Fibroblast of skin of left biceps (primary cell): ENCODE data around the gene DNAH11.
"Not testable (repeated sequence)": the region's sequence is repeated elsewhere in the genome, so short reads cannot be mapped to it uniquely, and the experiment has no call there.

ENCODE experiments used
- DNase-seq, 2 experiments: peaks; one replicate each; pipeline ENCODE4 v3.0.0-alpha.2; 2013; ENCODE audit warnings: low read depth in 2 of 2

Gene DNAH11

DNA sequence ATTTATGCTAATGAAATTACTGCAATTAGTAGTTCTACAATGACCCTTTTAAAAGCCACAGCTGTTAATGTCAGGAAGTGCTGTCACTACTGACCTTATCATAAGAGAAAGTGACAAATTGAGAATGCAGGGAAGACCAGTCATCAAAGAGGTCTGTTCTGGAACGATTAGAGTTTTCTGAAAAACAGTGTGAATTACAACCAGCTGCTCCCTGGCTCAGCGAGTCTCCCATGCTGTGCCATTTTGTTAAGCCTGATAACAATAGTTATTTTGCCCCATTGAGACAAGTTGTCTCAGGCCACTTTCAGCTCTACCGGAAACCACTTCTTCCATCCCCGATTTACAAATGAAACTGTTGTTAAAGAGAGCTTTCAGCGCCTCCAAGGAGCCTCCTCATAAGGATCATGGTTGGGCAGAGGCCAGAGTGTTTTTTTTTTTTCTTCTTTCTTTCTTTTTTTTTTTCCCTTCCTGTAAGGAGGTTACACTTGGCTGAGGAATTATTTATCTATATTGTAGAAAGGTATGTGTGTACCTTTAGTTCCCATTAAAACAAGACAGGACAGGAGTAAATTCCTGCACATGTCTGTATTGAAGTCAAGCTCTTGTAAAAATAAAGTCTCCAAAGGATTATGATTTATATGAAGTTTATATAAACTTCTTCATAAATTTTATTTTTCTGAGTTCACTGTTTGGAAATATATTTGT lies 229.2 kb downstream of the DNAH11 start:
- no peak for DNase-seq

GRCh38 chr7:21773326-21773725 lies 230.5 kb downstream of the DNAH11 start:
- no peak for DNase-seq

GRCh38 chr7:21777921-21778320 lies 235.1 kb downstream of the DNAH11 start:
- no peak for DNase-seq

GRCh38 chr7:21778953-21779352 lies 236.1 kb downstream of the DNAH11 start:
- no peak for DNase-seq

DNA sequence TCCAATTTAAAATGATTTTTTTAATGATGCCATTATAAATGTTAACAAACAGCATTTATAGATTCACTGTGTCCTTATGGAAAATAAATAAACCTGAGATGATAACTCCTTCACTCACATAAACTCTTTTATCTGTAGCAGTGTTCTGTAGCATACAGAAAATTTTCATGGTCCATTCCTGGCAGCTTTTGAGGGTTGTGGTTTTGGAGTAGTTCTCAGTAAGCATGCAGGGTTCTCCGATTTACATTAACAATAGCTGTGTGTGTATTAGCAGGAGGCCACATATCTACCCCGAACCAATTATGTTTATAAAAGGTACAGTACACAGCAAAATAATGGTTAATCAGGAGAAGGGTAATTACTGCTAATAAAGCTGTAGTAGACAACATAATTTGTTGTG lies 240.2 kb downstream of the DNAH11 start:
- DNase-seq: no peak

DNA sequence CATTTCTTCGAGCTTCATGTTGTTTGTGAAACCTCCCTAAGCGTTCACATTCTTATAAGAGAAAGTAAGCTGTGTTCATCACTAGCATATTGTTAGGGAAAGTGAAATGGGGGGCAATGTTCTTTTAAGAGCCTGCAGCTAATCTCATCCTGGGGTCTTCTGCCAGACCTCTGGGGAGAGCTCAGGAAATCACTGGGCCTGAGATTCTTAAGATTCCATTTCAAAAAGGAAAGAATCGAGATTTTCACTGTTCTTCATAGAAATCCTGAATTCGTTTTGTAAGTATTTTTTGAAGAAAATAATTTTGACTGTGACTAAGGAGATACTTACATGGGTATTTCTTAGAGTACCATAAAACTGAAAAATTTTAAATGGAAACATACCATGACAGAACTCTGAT lies 242.2 kb downstream of the DNAH11 start:
- DNase-seq: no peak

GRCh38 chr7:21805791-21806190 lies 263.0 kb downstream of the DNAH11 start:
- DNase-seq: no peak

DNA sequence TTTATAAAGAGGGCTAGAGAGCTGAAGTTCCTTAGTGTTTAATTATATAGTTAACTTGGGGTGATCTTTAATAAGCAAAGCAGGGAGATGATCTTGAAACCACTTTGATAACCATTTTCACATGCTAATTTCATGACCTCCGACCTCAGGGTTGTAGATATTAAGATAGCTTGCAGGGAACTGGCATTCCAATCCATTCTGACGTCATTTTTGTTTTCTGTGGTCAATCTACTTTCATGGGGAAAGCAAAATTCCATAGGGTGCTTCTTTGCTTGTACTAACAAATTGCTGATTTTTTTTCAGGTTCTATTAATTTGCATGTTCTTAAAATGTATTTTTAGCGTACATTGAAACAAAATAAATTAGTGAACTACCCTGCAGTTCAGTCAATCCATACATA lies 263.5 kb downstream of the DNAH11 start:
- DNase-seq: no peak

GRCh38 chr7:21819048-21819447 lies 276.2 kb downstream of the DNAH11 start:
- no peak for DNase-seq

- no peak for DNase-seq
These were observed 286.0 kb downstream of the DNAH11 start for GRCh38 chr7:21828841-21829240.

DNA sequence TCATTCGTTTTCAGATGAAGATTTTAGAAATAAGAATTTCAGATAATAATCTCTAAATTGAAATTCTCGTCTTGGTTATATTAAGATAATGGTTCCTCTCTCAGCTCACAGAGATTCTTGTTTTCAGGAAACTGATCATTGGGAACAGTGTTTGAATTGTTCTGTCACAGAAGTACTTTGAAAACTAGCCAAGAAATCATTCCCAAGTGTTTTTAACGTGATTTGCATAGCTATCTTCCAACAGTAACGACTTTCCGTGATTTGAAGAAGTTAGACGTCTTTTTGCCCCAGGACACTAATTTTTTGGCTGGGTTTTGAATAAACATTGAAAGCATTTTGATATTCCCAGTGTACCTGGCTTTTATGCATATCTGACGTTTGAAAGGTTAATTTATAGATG lies 286.9 kb downstream of the DNAH11 start:
- no peak for DNase-seq

DNA sequence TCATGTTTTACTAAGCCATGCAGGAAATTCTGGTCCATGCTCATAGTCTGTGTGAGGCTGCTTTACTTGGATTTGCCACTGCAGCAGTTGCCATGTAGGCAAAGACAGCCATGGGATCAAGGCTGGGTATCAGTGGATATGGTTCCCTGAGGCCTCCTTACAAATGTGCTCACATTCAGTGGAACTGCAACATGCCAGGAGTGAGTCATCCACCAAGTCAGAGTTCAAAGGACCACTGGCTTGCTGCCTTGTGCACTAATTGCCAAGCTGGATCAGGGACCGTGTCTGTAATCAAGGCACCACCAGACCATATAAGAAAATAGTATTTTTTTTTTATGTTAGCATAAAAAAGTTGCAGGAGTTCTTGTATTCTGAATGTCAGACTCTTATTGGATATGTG lies 301.9 kb downstream of the DNAH11 start:
- no peak for DNase-seq

- DNase-seq: no peak
These were observed 307.9 kb downstream of the DNAH11 start for GRCh38 chr7:21850531-21851285.

- no peak for DNase-seq
These were observed 308.7 kb downstream of the DNAH11 start for GRCh38 chr7:21851559-21851967.

DNA sequence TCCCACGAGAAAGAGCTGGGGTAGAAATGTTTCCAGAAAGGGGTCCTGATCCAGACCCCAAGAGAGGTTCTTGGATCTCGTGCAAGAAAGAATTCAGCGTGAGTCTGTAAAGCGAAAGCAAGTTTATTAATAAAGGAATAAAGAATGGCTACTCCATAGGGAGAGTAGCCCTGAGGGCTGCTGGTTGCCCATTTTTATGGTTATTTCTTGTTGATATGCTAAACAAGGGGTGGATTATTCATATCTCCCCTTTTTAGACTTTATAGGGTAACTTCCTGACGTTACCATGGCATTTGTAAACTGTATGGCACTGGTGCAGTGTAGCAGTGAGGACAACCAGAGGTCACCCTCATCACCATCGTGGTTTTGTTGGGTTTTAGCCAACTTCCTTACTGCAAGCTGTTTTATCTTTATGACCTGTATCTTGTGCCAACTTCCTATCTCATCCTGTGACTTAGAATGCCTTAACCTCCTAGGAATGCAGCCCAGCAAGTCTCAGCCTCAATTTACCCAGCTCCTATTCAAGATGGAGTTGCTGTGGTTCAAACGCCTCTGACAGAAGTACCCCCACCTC lies 322.9 kb downstream of the DNAH11 start:
- DNase-seq: not testable (repeated sequence)

GRCh38 chr7:21866731-21867130 lies 323.9 kb downstream of the DNAH11 start:
- no peak for DNase-seq

DNA sequence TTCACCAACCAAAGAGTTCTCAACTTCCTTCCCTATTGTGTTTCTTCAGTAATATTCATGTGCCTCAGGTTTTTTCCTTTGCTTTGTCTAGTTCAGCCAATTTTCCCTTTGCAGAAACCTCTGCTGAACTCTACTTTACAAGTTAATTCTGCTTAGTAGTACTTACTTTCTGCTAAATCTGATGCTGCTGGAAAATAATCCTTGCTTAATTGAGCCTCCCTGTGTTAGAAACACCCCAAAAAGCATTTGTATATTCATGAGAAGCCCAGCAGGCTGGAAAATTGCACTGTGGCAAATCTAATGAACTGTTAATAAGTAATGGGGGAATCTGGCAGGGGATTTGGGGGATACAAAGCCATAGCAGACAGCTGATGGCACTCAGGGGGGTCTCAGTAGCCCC lies 324.4 kb downstream of the DNAH11 start:
- no peak for DNase-seq

GRCh38 chr7:21867816-21868575 lies 325.2 kb downstream of the DNAH11 start:
- no peak for DNase-seq

GRCh38 chr7:21868576-21868850 lies 325.7 kb downstream of the DNAH11 start:
- DNase-seq: no peak

DNA sequence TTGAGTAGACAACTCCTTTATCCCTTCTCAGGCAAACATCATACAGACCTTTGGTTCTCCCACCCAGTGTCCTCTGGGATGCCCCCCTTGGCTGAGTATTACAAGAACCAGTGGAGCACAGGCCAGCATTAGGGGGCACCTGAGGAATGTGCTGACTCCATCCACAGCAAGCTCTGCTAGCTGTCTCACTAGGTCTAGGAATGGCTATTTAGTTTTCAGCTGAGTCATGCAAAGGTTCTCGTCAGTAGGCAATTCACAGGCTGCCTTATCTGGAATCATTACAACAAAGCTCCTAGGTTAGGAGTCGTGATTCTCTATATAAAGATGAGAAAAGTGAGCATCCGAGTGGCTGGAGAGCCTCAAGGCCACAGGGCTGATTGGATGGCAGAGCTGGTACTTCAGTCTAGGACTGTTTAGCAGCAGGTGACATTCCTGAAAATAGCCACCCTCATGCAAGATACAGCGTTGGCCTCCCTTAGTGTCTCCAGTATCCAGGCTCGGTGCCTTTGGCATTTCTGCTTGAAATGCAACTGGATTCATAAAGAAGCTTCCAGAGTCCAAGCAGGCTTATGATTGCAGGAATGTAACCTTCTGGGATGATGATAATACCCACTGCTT lies 327.1 kb downstream of the DNAH11 start:
- no peak for DNase-seq

GRCh38 chr7:21883069-21883468 lies 340.2 kb downstream of the DNAH11 start:
- no peak for DNase-seq

DNA sequence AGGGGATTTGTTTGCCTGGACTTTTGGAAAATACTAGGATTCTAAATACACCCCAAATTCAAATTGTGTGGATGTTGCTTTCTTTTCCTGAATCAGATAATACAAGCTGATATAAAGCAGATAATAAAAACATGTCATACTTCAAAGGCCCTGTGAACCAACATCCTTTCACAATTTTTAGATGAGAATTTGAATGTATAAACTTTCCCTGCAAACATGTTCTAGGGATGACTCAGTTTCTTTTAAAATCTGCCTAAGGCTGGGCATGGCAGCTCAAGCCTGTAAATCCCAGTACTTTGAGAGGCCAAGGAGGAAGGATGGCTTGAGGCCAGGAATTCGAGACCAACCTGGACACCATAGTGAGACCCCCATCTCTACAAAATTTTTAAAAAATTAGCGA lies 340.7 kb downstream of the DNAH11 start:
- not testable (repeated sequence) for DNase-seq
